B cell (primary cell): ENCODE measurements around the gene SELL. TPM values are rescaled to one million over a fixed set of nuclear protein-coding genes. Genes with fewer than 3 reads are reported as not detected.

ENCODE experiments used
- ATAC-seq: fragments of 200-7000 bp; cut with Tn5 transposase; one replicate; pipeline ENCODE4 v1.10.0; 2021; ENCODE audit warnings: low read depth, mild to moderate bottlenecking, moderate number of reproducible peaks, moderate library complexity
- CTCF ChIA-PET: fragments of 350-600 bp; sonication (Branson Sonifier 250); formaldehyde crosslinking; loops from one replicate; lab custom pipeline; 2021; ENCODE audit warnings: antibody characterized with exemption, inconsistent platforms; lab: Charles Lee
- POLR2A ChIA-PET: fragments of 350-600 bp; sonication (Branson Sonifier 250); formaldehyde crosslinking; loops from one replicate; lab custom pipeline; 2021; ENCODE audit warnings: antibody characterized with exemption; lab: Charles Lee
- DNase-seq: peaks from one replicate; pipeline ENCODE4 v3.0.0; 2013
- H2AFZ ChIP-seq: 2 replicates; pipeline ENCODE4 v1.6.1; 2012; ENCODE audit warnings: mild to moderate bottlenecking, low read depth, low read length; ENCODE audit not compliant: insufficient read depth, poor library complexity, severe bottlenecking
- H3K27ac ChIP-seq, 2 donors: 1 replicate in 1 of 2; 2 replicates in 1 of 2; pipeline ENCODE4 v1.5.1; 2012 to 2013; ENCODE audit warnings: low read length in 2 of 2, mild to moderate bottlenecking in 2 of 2, moderate library complexity in 1 of 2
- H3K27me3 ChIP-seq, 4 experiments: fragments of 200-600 bp in 1 of 4; sonication (generic) in 1 of 4; replicated peaks in 1 of 4; 1 replicate in 2 of 4; 2 replicates in 2 of 4; pipeline versions ENCODE4 v1.6.1 to v1.7.0; 2013 to 2016; ENCODE audit warnings: low read length in 3 of 4, mild to moderate bottlenecking in 2 of 4, mixed read lengths in 1 of 4, moderate library complexity in 1 of 4; ENCODE audit not compliant: insufficient read depth in 4 of 4, control insufficient read depth in 3 of 4; ENCODE audit errors: control extremely low read depth in 1 of 4
- H3K36me3 ChIP-seq, 2 experiments: replicated peaks in 1 of 2; 1 replicate in 1 of 2; 2 replicates in 1 of 2; pipeline versions ENCODE4 v1.6.1 to v1.7.1; 2013; ENCODE audit warnings: low read length in 1 of 2; ENCODE audit not compliant: insufficient read depth in 2 of 2, control insufficient read depth in 1 of 2; ENCODE audit errors: control extremely low read depth in 1 of 2, extremely low read depth in 1 of 2
- H3K4me1 ChIP-seq, 2 donors: fragments of 200-600 bp in 1 of 2; sonication (generic) in 1 of 2; 1 replicate in 1 of 2; 2 replicates in 1 of 2; pipeline versions ENCODE4 v1.5.1 to v1.6.1; 2013 to 2017; ENCODE audit warnings: low read length in 2 of 2; ENCODE audit not compliant: control insufficient read depth in 2 of 2, insufficient read depth in 2 of 2
- H3K4me2 ChIP-seq: replicated peaks from 2 replicates; pipeline ENCODE3; 2012; ENCODE audit warnings: mild to moderate bottlenecking, low read depth, low read length; ENCODE audit not compliant: poor library complexity, severe bottlenecking
- H3K4me3 ChIP-seq, 5 experiments: fragments of 200-600 bp in 1 of 5; sonication (generic) in 1 of 5; 1 replicate in 3 of 5; 2 replicates in 2 of 5; pipeline versions ENCODE4 v1.5.1 to v1.7.0; 2011 to 2016; ENCODE audit warnings: low read length in 4 of 5, mild to moderate bottlenecking in 4 of 5, low read depth in 2 of 5, control low read depth in 1 of 5, moderate library complexity in 1 of 5; ENCODE audit not compliant: insufficient read depth in 1 of 5; ENCODE audit errors: control extremely low read depth in 1 of 5, extremely low read depth in 1 of 5
- H3K79me2 ChIP-seq: fragments of 200-600 bp; sonication (generic); one replicate; pipeline ENCODE4 v1.6.0; 2016; ENCODE audit warnings: low read length; ENCODE audit not compliant: control insufficient read depth, insufficient read depth
- H3K9ac ChIP-seq: fragments of 200-600 bp; sonication (generic); 2 replicates; pipeline ENCODE4 v1.6.1; 2017; ENCODE audit warnings: mild to moderate bottlenecking, low read length, moderate library complexity
- H3K9me3 ChIP-seq, 3 donors: one replicate each; pipeline versions ENCODE4 v1.6.1 to v1.7.1; 2013; ENCODE audit warnings: low read length in 2 of 3; ENCODE audit not compliant: control insufficient read depth in 2 of 3, insufficient read depth in 1 of 3; ENCODE audit errors: control extremely low read depth in 1 of 3
- H4K20me1 ChIP-seq: 2 replicates; pipeline ENCODE4 v1.6.0; 2012; ENCODE audit warnings: mild to moderate bottlenecking, low read length; ENCODE audit not compliant: insufficient read depth, control insufficient read depth, poor library complexity, severe bottlenecking
- H3K27ac Mint-ChIP-seq: one replicate; pipeline ENCODE4 v1.8.0; 2021; ENCODE audit warnings: mixed read lengths
- H3K27me3 Mint-ChIP-seq: one replicate; pipeline ENCODE4 v1.8.0; 2021; ENCODE audit warnings: mixed read lengths
- H3K4me1 Mint-ChIP-seq: one replicate; pipeline ENCODE4 v1.8.0; 2021; ENCODE audit warnings: mixed read lengths
- H3K4me3 Mint-ChIP-seq: one replicate; pipeline ENCODE4 v1.8.0; 2021; ENCODE audit warnings: mixed read lengths
- H3K9me3 Mint-ChIP-seq: one replicate; pipeline ENCODE4 v1.8.0; 2022; ENCODE audit warnings: mixed read lengths; ENCODE audit not compliant: insufficient read depth
- CTCF ChIP-seq: fragments of 200-600 bp; IDR thresholded peaks from one replicate; pipeline ENCODE4 v1.8.0; 2022; ENCODE audit warnings: antibody characterized with exemption, mild to moderate bottlenecking
- EZH2 ChIP-seq: IDR thresholded peaks from 2 replicates; pipeline ENCODE4 v1.6.1; 2012; ENCODE audit warnings: borderline replicate concordance, low read depth, mild to moderate bottlenecking, moderate library complexity, low read length; ENCODE audit not compliant: insufficient read depth, poor library complexity, severe bottlenecking
- WGBS: methylation state at CpG from one replicate; pipeline ENCODE4 v1.1.5; 2013; ENCODE audit warnings: missing lambda C conversion rate; ENCODE audit not compliant: insufficient coverage; 5-methylcytosine and 5-hydroxymethylcytosine counted together
- intact Hi-C: fragments of 100-400 bp; cut with micrococcal nuclease; formaldehyde crosslinking; loops from one replicate; pipeline ENCODE4 v1.10.0; 2022
- polyA plus RNA-seq: library from polyadenylated mRNA; depleted of rRNA; stranded (reverse); fragments of >200 nt; gene quantifications from 2 replicates; pipeline ENCODE4 v1.2.3, GENCODE V29; 2012
- total RNA-seq, 2 donors: library from RNA; stranded (reverse); fragments of 120-200 nt in 1 of 2; gene quantifications; 1 replicate in 1 of 2; 2 replicates in 1 of 2; pipeline versions ENCODE4 v1.2.3 to v1.2.4, GENCODE V29; 2013 to 2022

Gene SELL
- total and polyA plus RNA-seq, 2 donors (not counting 1 experiment from before 2014, with no cell fraction given): 250 to 258 TPM

GRCh38 chr1:169697755-169698154 is 13.7 kb downstream of the SELL start:
- Histone ChIP-seq H3K9ac (peak overlapping the region; percentile 22), H3K9me3 (no peaks in the 10 kb centered on the region), H3K79me2 (peaks cover 48% of the 10 kb centered on the region), H3K27me3 (no peaks in the 10 kb centered on the region), H3K4me1 (peaks cover 98 to 100% of the 10 kb centered on the region in 2 donors), H3K4me3 (peak overlapping the region in 2 of 5 experiments; percentile 7), H3K4me2 (peak overlapping the region; percentile 56), H3K36me3 (peaks cover 20 to 79% of the 10 kb centered on the region in 2 experiments), H3K27ac (peak overlapping the region; percentile 87 to 88), H2AFZ (no peak overlapping the region), H4K20me1 (no peaks in the 10 kb centered on the region)
- TF ChIP-seq EZH2 (no peak), CTCF (no peak)
- Mint-ChIP-seq H3K4me1 (peaks cover 94% of the 10 kb centered on the region), H3K27me3 (no peaks in the 10 kb centered on the region), H3K4me3 (peak overlapping the region; percentile 12), H3K27ac (peak overlapping the region; percentile 92), H3K9me3 (no peaks in the 10 kb centered on the region)
- DNase-seq (peak; percentile 65), ATAC-seq (peak; percentile 37)
- ChIA-PET CTCF (interaction anchor here (2.6 to 9.8 kb wide), 5 partner anchors 10 to 111 kb away, joined by 10 to 240 read pairs (median 22); partner anchors contain the start of gene F5), POLR2A (interaction anchor here (0.7 to 2.9 kb wide), 6 partner anchors 8 to 54 kb away, joined by 3 to 15 read pairs (median 4); no protein-coding TSS in a partner anchor)
- 0% methylated on average over 1 of the region's 1 CpG for WGBS
- intact Hi-C loops: loop anchor here (1.0 kb wide), 1 partner anchor 11 kb away; no protein-coding TSS in a partner anchor
